Fibroblast of lung (primary cell): Measurements from ENCODE around the gene SNAPIN. TPM values are rescaled to one million over a fixed set of nuclear protein-coding genes. Genes with fewer than 3 reads are reported as not detected.

Experiments
- DNase-seq, 2 donors: peaks; one replicate each; pipeline versions ENCODE4 v3.0.0 to v3.0.0-alpha.2; 2010; ENCODE audit warnings: low read depth in 2 of 2
- H2AFZ ChIP-seq: 2 replicates; pipeline ENCODE4 v1.5.1; 2012; ENCODE audit warnings: low read length, control low read depth, inconsistent platforms
- H3K27ac ChIP-seq: 2 replicates; pipeline ENCODE4 v1.5.1; 2011; ENCODE audit warnings: low read length, control low read depth; ENCODE audit not compliant: insufficient read depth
- H3K27me3 ChIP-seq: 2 replicates; pipeline ENCODE4 v1.5.1; 2011; ENCODE audit warnings: mild to moderate bottlenecking, low read length; ENCODE audit not compliant: control insufficient read depth, insufficient read depth
- H3K36me3 ChIP-seq: 2 replicates; pipeline ENCODE4 v1.5.1; 2011; ENCODE audit warnings: low read length; ENCODE audit not compliant: control insufficient read depth, insufficient read depth
- H3K4me1 ChIP-seq: 2 replicates; pipeline ENCODE4 v1.5.1; 2011; ENCODE audit warnings: low read length; ENCODE audit not compliant: control insufficient read depth, insufficient read depth; ENCODE audit errors: extremely low read depth
- H3K4me2 ChIP-seq: 2 replicates; pipeline ENCODE4 v1.5.1; 2011; ENCODE audit warnings: low read length, control low read depth; ENCODE audit not compliant: insufficient read depth; ENCODE audit errors: extremely low read depth
- H3K4me3 ChIP-seq, 4 experiments: fragments of 200-600 bp in 1 of 4; sonication (generic) in 1 of 4; replicated peaks in 1 of 4; 2 replicates each; pipeline ENCODE4 v1.5.1; 2011 to 2016; ENCODE audit warnings: low read length in 4 of 4, low read depth in 3 of 4, mild to moderate bottlenecking in 3 of 4, control low read depth in 2 of 4, inconsistent platforms in 1 of 4, mixed read lengths in 1 of 4; ENCODE audit not compliant: insufficient read depth in 1 of 4; ENCODE audit errors: control extremely low read depth in 1 of 4
- H3K79me2 ChIP-seq: 2 replicates; pipeline ENCODE4 v1.5.1; 2012; ENCODE audit warnings: mild to moderate bottlenecking, low read length, inconsistent platforms; ENCODE audit not compliant: control insufficient read depth, insufficient read depth
- H3K9ac ChIP-seq: 2 replicates; pipeline ENCODE4 v1.5.1; 2011; ENCODE audit warnings: mild to moderate bottlenecking, low read length, control low read depth; ENCODE audit not compliant: insufficient read depth
- H3K9me3 ChIP-seq: 2 replicates; pipeline ENCODE4 v1.5.1; 2012; ENCODE audit warnings: low read depth, low read length; ENCODE audit not compliant: control insufficient read depth, insufficient read depth
- H4K20me1 ChIP-seq: 2 replicates; pipeline ENCODE4 v1.5.1; 2011; ENCODE audit warnings: low read length; ENCODE audit not compliant: control insufficient read depth, insufficient read depth; ENCODE audit errors: extremely low read depth
- CTCF ChIP-seq, 2 donors: IDR thresholded peaks in 1 of 2; conservative IDR thresholded peaks in 1 of 2; 1 replicate in 1 of 2; 2 replicates in 1 of 2; pipeline ENCODE4 v1.5.1; 2011 to 2012; ENCODE audit warnings: low read length in 2 of 2, control low read depth in 1 of 2, inconsistent platforms in 1 of 2, low read depth in 1 of 2, mild to moderate bottlenecking in 1 of 2
- EZH2 ChIP-seq: IDR thresholded peaks from 2 replicates; pipeline ENCODE4 v1.5.1; 2012; ENCODE audit warnings: low read length, control low read depth, mild to moderate bottlenecking; ENCODE audit errors: missing control alignments
- polyA plus RNA-seq, 2 donors: library from polyadenylated mRNA; depleted of rRNA in 1 of 2; stranded (reverse) in 1 of 2; unstranded in 1 of 2; fragments of >200 nt; gene quantifications; 2 replicates each; pipeline ENCODE4 v1.2.1, GENCODE V29; 2011 to 2012; ENCODE audit warnings: missing spikeins in 1 of 2
- total RNA-seq: library from RNA; depleted of rRNA; stranded (reverse); fragments of >200 nt; gene quantifications from 2 replicates; pipeline ENCODE4 v1.2.1, GENCODE V29; 2014

SNAPIN gene
- total and polyA plus RNA-seq, 2 donors (not counting 1 experiment from before 2014, with no cell fraction given) = 56.8 to 76.5 TPM

GRCh38 chr1:153673511-153673910 lies 15.0 kb downstream of the SNAPIN start:
- Histone ChIP-seq H3K4me3 (no peak overlapping the region), H4K20me1 (no peaks in the 10 kb centered on the region), H3K4me2 (no peak overlapping the region), H3K9ac (no peak overlapping the region), H3K36me3 (peaks cover 4% of the 10 kb centered on the region), H3K9me3 (no peaks in the 10 kb centered on the region), H3K27me3 (peaks cover 6% of the 10 kb centered on the region), H3K27ac (no peak overlapping the region), H3K79me2 (peaks cover 22% of the 10 kb centered on the region), H2AFZ (no peak overlapping the region), H3K4me1 (peaks cover 14% of the 10 kb centered on the region)
- TF ChIP-seq EZH2 (no peak), CTCF (conservative IDR thresholded peaks at IDR 0.05 in 1 of 2, IDR thresholded peaks at IDR 0.05 in 1 of 2; ENCODE audit: low read depth in 1 of 2, low read length in 2 of 2) (no peak)
- DNase-seq = no peak

- Histone ChIP-seq H3K9me3 (no peaks in the 10 kb centered on the region), H3K4me3 (peak overlapping the region; percentile 31 to 50 (median 36)), H3K4me2 (peak overlapping the region; percentile 75), H3K9ac (peak overlapping the region; percentile 8), H3K36me3 (no peaks in the 10 kb centered on the region), H3K27me3 (peaks cover 34% of the 10 kb centered on the region), H3K79me2 (no peaks in the 10 kb centered on the region), H4K20me1 (no peaks in the 10 kb centered on the region), H3K27ac (no peak overlapping the region), H2AFZ (no peak overlapping the region), H3K4me1 (peaks cover 8% of the 10 kb centered on the region)
- TF ChIP-seq EZH2 (peak; percentile 61), CTCF (conservative IDR thresholded peaks at IDR 0.05 in 1 of 2, IDR thresholded peaks at IDR 0.05 in 1 of 2; ENCODE audit: low read depth in 1 of 2, low read length in 2 of 2) (peak; percentile 93 to 95)
- peak; percentile 35 to 63 for DNase-seq
Observed at GRCh38 chr1:153677718-153678518, 19.4 kb downstream of the SNAPIN start.

GRCh38 chr1:153678519-153679336 lies 20.2 kb downstream of the SNAPIN start, which contains the start of gene NPR1:
TSS of gene NPR1 (plus strand) at chr1:153678688. CDS start at chr1:153679109, 421 bp downstream.
- peaks cover 37% of the 10 kb centered on the region for H3K27me3 ChIP-seq
- peak within 1 kb of the TSS; percentile 31 to 50 (median 36) for H3K4me3 ChIP-seq

More at GRCh38 chr1:153678519-153679336, 20.2 kb downstream of the SNAPIN start, which contains the start of gene NPR1:
- Histone ChIP-seq H3K4me2 (peak within 1 kb of the TSS; percentile 75), H3K9ac (peak within 1 kb of the TSS; percentile 8), H3K27ac (no peak within 1 kb of the TSS), H4K20me1 (no peaks in the 10 kb centered on the region), H3K9me3 (no peaks in the 10 kb centered on the region), H2AFZ (peak within 1 kb of the TSS; percentile 21), H3K79me2 (no peaks in the 10 kb centered on the region), H3K36me3 (no peaks in the 10 kb centered on the region), H3K4me1 (peaks cover 8% of the 10 kb centered on the region)
- TF ChIP-seq EZH2 (no peak), CTCF (conservative IDR thresholded peaks at IDR 0.05 in 1 of 2, IDR thresholded peaks at IDR 0.05 in 1 of 2; ENCODE audit: low read depth in 1 of 2, low read length in 2 of 2) (no peak)
- peak in 1 of 2 donors; percentile 34 for DNase-seq
